ENCODE measurements around the gene MMD2.

The MMD2 gene

DNA sequence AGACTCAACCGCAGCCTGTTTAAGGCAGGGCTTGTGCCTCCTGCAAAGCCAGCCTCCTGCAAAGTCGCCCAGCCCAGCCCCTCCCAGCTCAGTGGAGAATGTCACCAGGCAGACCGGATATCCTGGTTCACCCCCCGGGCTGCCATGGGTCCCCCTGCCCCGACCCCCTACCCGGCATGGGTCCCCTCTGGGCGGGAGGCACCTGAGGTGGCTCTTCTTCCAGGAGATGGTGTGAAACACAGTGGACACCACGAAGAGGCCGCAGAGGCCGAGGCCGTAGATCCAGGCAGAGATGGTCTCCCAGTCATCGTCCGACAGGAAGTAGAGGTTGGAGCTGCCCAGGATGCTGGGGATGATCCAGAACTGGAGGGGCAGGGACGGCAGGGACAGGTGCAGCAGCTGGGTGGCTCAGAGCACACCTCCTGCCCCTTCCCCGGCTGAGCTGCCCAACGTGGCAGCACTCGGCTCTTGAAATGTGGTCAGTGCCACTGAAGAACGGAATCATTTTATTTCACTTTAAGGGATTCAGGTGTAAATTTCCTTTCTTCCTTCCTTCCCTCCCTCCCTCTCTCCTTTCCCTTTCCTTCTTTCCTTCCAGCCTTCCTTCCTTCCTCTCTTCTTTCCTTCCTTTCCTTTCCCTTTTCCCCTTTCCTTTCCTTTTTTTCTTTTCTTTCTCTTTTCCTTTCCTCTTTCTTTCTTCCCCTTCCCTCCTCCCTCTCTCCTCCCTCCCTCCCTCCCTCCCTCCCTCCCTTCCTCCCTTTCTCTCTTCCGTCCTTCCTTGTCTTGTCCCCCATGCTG is 38.8 kb downstream of the MMD2 start:
- H3K4me3 ChIP-seq (ENCODE audit: low read length): no peak overlapping the region
- TF ChIP-seq, protein P1, sequence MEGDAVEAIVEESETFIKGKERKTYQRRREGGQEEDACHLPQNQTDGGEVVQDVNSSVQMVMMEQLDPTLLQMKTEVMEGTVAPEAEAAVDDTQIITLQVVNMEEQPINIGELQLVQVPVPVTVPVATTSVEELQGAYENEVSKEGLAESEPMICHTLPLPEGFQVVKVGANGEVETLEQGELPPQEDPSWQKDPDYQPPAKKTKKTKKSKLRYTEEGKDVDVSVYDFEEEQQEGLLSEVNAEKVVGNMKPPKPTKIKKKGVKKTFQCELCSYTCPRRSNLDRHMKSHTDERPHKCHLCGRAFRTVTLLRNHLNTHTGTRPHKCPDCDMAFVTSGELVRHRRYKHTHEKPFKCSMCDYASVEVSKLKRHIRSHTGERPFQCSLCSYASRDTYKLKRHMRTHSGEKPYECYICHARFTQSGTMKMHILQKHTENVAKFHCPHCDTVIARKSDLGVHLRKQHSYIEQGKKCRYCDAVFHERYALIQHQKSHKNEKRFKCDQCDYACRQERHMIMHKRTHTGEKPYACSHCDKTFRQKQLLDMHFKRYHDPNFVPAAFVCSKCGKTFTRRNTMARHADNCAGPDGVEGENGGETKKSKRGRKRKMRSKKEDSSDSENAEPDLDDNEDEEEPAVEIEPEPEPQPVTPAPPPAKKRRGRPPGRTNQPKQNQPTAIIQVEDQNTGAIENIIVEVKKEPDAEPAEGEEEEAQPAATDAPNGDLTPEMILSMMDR (IDR thresholded peaks at IDR 0.05; ENCODE audit: insufficient read depth, low read depth, low read length, missing control alignments): no peak
- no peak for DNase-seq (ENCODE audit: low read depth)

DNA sequence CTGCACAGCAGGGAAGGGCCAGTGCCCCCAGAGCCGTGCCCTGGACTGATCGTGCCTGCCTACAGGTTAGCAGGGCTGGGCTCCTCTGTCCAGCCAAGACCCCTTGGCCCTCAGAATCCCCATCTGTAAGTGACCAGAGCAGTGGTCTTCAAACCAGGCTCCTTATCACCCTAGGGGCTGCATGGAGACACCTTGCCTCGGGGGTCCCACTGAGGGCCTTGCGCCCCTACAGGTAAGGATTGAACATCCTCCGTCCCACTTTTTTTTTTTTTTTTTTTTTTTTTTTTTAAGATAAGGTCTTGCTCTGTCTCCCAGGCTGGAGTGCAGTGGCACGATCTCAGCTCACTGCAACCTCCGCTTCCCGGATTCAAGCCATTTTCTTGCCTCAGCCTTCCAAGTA is 42.9 kb downstream of the MMD2 start:
- TF ChIP-seq, protein P1 (IDR thresholded peaks at IDR 0.05; ENCODE audit: insufficient read depth, low read depth, low read length, missing control alignments): no peak
- H3K4me3 ChIP-seq (ENCODE audit: low read length): no peak overlapping the region
- DNase-seq (ENCODE audit: low read depth): no peak

DNA sequence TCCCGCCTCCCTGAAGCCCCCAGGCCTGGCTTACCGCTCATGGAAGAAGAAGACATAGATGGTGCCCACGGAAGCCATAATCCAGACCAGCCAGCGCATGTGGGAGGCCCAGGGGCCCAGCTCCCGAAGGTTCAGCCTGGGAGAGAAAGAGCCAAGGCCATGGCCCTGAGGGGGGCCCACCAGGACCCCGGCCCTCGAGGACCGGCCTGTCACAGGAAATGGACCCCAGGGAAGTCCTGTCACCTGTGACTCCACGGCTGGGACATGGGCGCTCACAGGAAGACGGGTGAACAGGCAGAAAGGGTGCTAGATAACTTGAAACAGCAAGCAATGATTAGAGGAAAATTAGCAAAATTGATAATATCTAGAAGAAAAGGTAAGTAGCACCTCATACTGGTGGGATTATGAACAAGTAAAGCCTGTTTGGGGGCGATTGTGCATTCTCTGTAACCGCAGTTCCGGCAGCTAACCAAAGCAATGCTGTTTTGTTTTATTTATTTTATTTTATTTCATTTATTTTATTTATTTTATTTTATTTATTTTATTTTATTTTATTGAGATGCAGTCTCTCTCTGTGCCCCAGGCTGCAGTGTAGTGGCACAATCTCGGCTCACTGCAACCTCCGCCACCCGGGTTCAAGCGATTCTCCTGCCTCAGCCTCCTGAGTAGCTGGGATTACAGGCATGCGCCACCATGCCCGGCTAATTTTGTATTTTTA is 47.7 kb downstream of the MMD2 start:
- TF ChIP-seq, protein P1 (IDR thresholded peaks at IDR 0.05; ENCODE audit: insufficient read depth, low read depth, low read length, missing control alignments): no peak
- no peak overlapping the region for H3K4me3 ChIP-seq (ENCODE audit: low read length)
- DNase-seq (ENCODE audit: low read depth): no peak

DNA sequence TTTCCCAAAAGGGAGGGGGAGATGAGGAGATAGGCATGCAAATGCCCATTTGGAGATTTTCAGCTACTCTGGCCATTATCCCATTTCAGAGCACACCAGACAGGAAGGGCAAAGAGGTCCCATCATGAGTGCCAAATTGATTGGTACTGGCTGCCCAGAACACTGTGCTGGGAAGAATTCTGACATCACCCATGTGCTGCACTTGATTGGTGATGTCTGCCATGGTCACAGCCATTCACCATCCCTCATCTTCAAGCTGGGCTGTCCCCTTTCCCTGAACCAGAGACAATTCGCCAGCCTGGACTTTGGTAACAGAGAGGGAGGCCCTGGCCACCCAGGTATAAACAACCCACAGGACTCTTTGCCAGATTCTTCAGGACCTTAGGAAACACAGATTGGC is 52.3 kb downstream of the MMD2 start:
- no peak for DNase-seq (ENCODE audit: low read depth)
- TF ChIP-seq, protein P1 (IDR thresholded peaks at IDR 0.05; ENCODE audit: insufficient read depth, low read depth, low read length, missing control alignments): no peak
- H3K4me3 ChIP-seq (ENCODE audit: low read length): no peak overlapping the region

DNA sequence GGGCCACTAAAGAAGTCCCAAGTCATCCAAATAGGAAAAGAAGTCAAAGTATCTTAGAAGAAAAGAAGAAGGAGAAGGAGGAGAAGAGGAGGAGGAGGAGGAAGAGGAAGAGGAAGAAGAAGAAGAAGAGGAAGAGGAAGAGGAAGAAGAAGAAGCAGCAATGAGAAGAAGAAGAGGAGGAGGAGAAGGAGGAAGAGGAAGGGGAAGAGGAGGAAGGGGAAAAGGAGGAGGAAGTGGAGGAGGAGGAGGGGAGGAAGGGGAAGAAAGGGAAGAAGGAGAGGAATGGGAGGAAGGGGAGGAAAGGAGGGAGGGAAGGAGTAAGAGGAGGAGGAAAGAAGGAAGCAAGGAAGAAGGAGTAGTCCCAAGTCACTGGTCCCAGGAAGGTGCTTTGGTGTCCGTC is 53.8 kb downstream of the MMD2 start:
- TF ChIP-seq, protein P1 (IDR thresholded peaks at IDR 0.05; ENCODE audit: insufficient read depth, low read depth, low read length, missing control alignments): no peak
- DNase-seq (ENCODE audit: low read depth): no peak
- H3K4me3 ChIP-seq (ENCODE audit: low read length): no peak overlapping the region

DNA sequence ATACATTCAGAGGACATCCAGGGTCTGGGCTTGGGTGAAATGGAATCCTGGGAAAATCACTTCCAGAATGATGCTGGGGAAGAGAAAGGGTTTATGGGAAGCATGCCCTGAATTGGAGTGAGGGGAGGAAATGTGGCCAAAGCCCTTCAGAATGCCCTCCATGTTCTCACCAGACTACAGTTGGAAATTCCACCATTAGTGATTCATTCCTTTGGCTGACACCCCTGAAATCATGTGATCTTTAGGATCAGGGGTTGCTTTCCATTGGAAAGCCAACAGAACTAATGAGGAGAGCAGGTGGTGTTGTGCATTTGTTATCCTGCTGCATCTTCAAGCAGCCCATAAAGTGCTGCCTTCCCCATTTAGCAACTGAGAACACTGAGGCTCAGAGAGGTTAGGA is 54.6 kb downstream of the MMD2 start:
- no peak for DNase-seq (ENCODE audit: low read depth)
- TF ChIP-seq, protein P1 (IDR thresholded peaks at IDR 0.05; ENCODE audit: insufficient read depth, low read depth, low read length, missing control alignments): no peak
- no peak overlapping the region for H3K4me3 ChIP-seq (ENCODE audit: low read length)
